HepG2 (cell line): ENCODE data around the gene VSIG2. TPM values are rescaled to one million over a fixed set of nuclear protein-coding genes. Genes with fewer than 3 reads are reported as not detected.

Source experiments
- ATAC-seq: fragments of 200-7000 bp; cut with Tn5 transposase; 3 replicates; pipeline ENCODE4 v1.9.1; 2020; ENCODE audit warnings: mild to moderate bottlenecking, moderate library complexity
- Bru-seq: library from RNA; stranded (reverse); fragments of 400-500 nt; gene quantifications from one replicate; lab custom pipeline; 2021; lab: Mats Ljungman, UMichigan
- BruChase-seq, 2 experiments: library from RNA; stranded (reverse); fragments of 400-500 nt; gene quantifications; one replicate each; lab custom pipeline; 2021; lab: Mats Ljungman, UMichigan
- BruUV-seq: library from RNA; stranded (reverse); fragments of 400-500 nt; replicated peaks from 2 replicates; lab custom pipeline; 2021; lab: Mats Ljungman, UMichigan
- CTCF ChIA-PET: fragments of 300-600 bp; formaldehyde crosslinking; extraction: SDS; loops from one replicate; lab custom pipeline; 2021; ENCODE audit warnings: low total read pairs, inconsistent platforms, low intra/inter-chr PET ratio; lab: Yijun Ruan, JAX
- POLR2A ChIA-PET: fragments of 350-600 bp; sonication (Branson Sonifier 250); formaldehyde crosslinking; loops from one replicate; lab custom pipeline; 2020; ENCODE audit warnings: antibody characterized with exemption, inconsistent platforms; lab: Yijun Ruan, JAX
- DNase-seq: peaks from one replicate; pipeline ENCODE4 v3.0.0-alpha.2; 2015; ENCODE audit warnings: low spot score
- FAIRE-seq: peaks from 3 replicates; lab custom pipeline; 2011; peaks lifted over from hg19 to GRCh38; lab: Jason Lieb, UNC
- H2AFZ ChIP-seq: one replicate; pipeline ENCODE4 v1.6.1; 2011; ENCODE audit warnings: low read length, inconsistent platforms
- H3K27ac ChIP-seq: fragments of 300-600 bp; 3 replicates; pipeline ENCODE4 v1.8.0; 2011; ENCODE audit warnings: mixed run types, mild to moderate bottlenecking, mixed read lengths, low read length, inconsistent platforms; ENCODE audit not compliant: insufficient read depth; ENCODE audit errors: extremely low read length
- H3K27me3 ChIP-seq, 2 experiments: fragments of 200-600 bp in 1 of 2; 2 replicates in 1 of 2; 3 replicates in 1 of 2; pipeline versions ENCODE4 v1.6.0 to v1.8.0; 2011; ENCODE audit warnings: low read length in 2 of 2, mild to moderate bottlenecking in 2 of 2, moderate library complexity in 2 of 2, inconsistent platforms in 1 of 2; ENCODE audit not compliant: insufficient read depth in 2 of 2, control insufficient read depth in 1 of 2
- H3K36me3 ChIP-seq, 2 experiments: fragments of 200-600 bp in 1 of 2; replicated peaks in 1 of 2; 2 replicates in 1 of 2; 3 replicates in 1 of 2; pipeline versions ENCODE4 v1.5.1 to v1.8.0; 2011; ENCODE audit warnings: low read length in 2 of 2, inconsistent platforms in 1 of 2; ENCODE audit not compliant: insufficient read depth in 2 of 2, control insufficient read depth in 1 of 2
- H3K4me1 ChIP-seq: 2 replicates; pipeline ENCODE4 v1.5.1; 2012; ENCODE audit warnings: low read length, inconsistent platforms; ENCODE audit not compliant: insufficient read depth
- H3K4me2 ChIP-seq: 2 replicates; pipeline ENCODE4 v1.6.0; 2011; ENCODE audit warnings: low read depth, low read length, inconsistent platforms
- H3K4me3 ChIP-seq, 3 experiments: fragments of 200-600 bp in 1 of 3; sonication (generic), shearing (Covaris generic) in 1 of 3; replicated peaks in 1 of 3; 2 replicates each; pipeline ENCODE4 v1.5.1; 2011 to 2016; ENCODE audit warnings: low read length in 3 of 3, inconsistent platforms in 2 of 3, low read depth in 2 of 3, mild to moderate bottlenecking in 2 of 3, control low read depth in 1 of 3, mixed read lengths in 1 of 3; ENCODE audit not compliant: insufficient read depth in 1 of 3
- H3K79me2 ChIP-seq: one replicate; pipeline ENCODE4 v1.6.1; 2011; ENCODE audit warnings: low read length, inconsistent platforms; ENCODE audit not compliant: insufficient read depth
- H3K9ac ChIP-seq: 2 replicates; pipeline ENCODE4 v1.6.0; 2011; ENCODE audit warnings: mild to moderate bottlenecking, low read depth, low read length, inconsistent platforms; ENCODE audit not compliant: insufficient read depth
- H3K9me3 ChIP-seq: 2 replicates; pipeline ENCODE4 v1.5.1; 2012; ENCODE audit warnings: mild to moderate bottlenecking, low read length
- H4K20me1 ChIP-seq: 2 replicates; pipeline ENCODE4 v1.6.0; 2011; ENCODE audit warnings: inconsistent platforms, mild to moderate bottlenecking, low read length, moderate library complexity; ENCODE audit not compliant: insufficient read depth
- ATF6 ChIP-seq: sonication (generic); formaldehyde crosslinking; conservative IDR thresholded peaks from 2 replicates; pipeline ENCODE4 v1.4.0; 2020; ENCODE audit warnings: missing genetic modification reagents
- FUBP1 ChIP-seq: sonication (generic); formaldehyde crosslinking; IDR thresholded peaks from 2 replicates; pipeline ENCODE4 v1.5.1; 2020; ENCODE audit warnings: missing genetic modification reagents, mild to moderate bottlenecking, borderline replicate concordance
- PATZ1 ChIP-seq: sonication (generic); formaldehyde crosslinking; IDR thresholded peaks from 2 replicates; pipeline ENCODE4 v1.4.0; 2020; ENCODE audit warnings: missing genetic modification reagents
- SRSF1 ChIP-seq: fragments of 200-400 bp; formaldehyde crosslinking; optimal IDR thresholded peaks from 2 replicates; pipeline ENCODE3; 2017; ENCODE audit warnings: mild to moderate bottlenecking, low read depth, low read length, moderate library complexity
- TAF1 ChIP-seq: sonication (generic); formaldehyde crosslinking; IDR thresholded peaks from 2 replicates; pipeline ENCODE4 v1.4.0; 2020; ENCODE audit warnings: missing genetic modification reagents
- ZNF615 ChIP-seq: sonication (generic); formaldehyde crosslinking; IDR thresholded peaks from 2 replicates; pipeline ENCODE4 v1.5.0; 2020; ENCODE audit warnings: mild to moderate bottlenecking, missing genetic modification reagents, borderline replicate concordance
- WGBS: methylation state at CpG from one replicate; pipeline ENCODE4 v1.1.6; 2017; ENCODE audit warnings: low lambda C conversion rate; 5-methylcytosine and 5-hydroxymethylcytosine counted together
- in situ Hi-C: cut with HindIII; loops from 2 replicates; pipeline ENCODE4 v1.10.0; 2017; ENCODE audit warnings: low pct_unique_long_range_greater_than_20kb; ENCODE audit not compliant: extremely low pct_ligation_motif_present
- intact Hi-C: fragments of 100-400 bp; cut with micrococcal nuclease; formaldehyde crosslinking; loops from one replicate; pipeline ENCODE4 v1.10.0; 2022; ENCODE audit not compliant: unreplicated experiment
- long read RNA-seq, 2 experiments: library from RNA in 1 of 2; library from polyadenylated mRNA in 1 of 2; stranded (forward) in 1 of 2; unstranded in 1 of 2; transcript quantifications; one replicate each; pipeline ENCODE4 v2.0.0, GENCODE V29; 2019 to 2022
- polyA minus RNA-seq, 3 experiments: library from RNA; depleted of rRNA, polyadenylated mRNA; stranded (reverse); fragments of >200 nt; gene quantifications; 2 replicates each; pipeline ENCODE4 v1.2.3, GENCODE V29; 2011; ENCODE audit warnings: low replicate concordance in 1 of 3
- polyA plus RNA-seq, 8 experiments: library from polyadenylated mRNA; depleted of rRNA in 3 of 8; stranded (reverse) in 7 of 8; unstranded in 1 of 8; fragments of >200 nt; fragmentation: Illumina TruSeq in 4 of 8; extraction: Trizol in 4 of 8; gene quantifications; 2 replicates each; pipeline versions ENCODE4 v1.2.1 to v1.2.3, GENCODE V29; 2011 to 2016; ENCODE audit warnings: low read depth in 4 of 8, missing spikeins in 1 of 8, mixed read lengths in 1 of 8; ENCODE audit not compliant: insufficient read depth in 1 of 8
- total RNA-seq, 5 experiments: library from RNA; depleted of rRNA; stranded (reverse); fragments of >200 nt; fragmentation: Illumina TruSeq; extraction: Trizol; gene quantifications; 2 replicates each; pipeline ENCODE4 v1.2.3, GENCODE V29; 2016; ENCODE audit warnings: low read depth in 1 of 5

VSIG2 gene
- total RNA-seq (2016; rRNA removed; fragmentation: Illumina TruSeq; extraction: Trizol) (0.46 and 0.80 TPM in 2 replicates), polyA plus RNA-seq (2011; rRNA removed) (2.7 and 3.5 TPM in 2 replicates), polyA minus RNA-seq (2011; rRNA and poly(A)+ RNA removed; ENCODE audit: low replicate concordance) (2.1 TPM in 1 of 2 replicates, not detected in the other), Bru-seq, nascent RNA (percentile 37 among the genes with signal in this experiment), BruChase-seq, experiment 1, labeled RNA remaining after a 6-hour chase (percentile 35 among the genes with signal in this experiment), BruChase-seq, experiment 2, labeled RNA remaining after a 2-hour chase (percentile 32 among the genes with signal in this experiment)
- total RNA-seq (2016; cell fraction: cytosol; rRNA removed; fragmentation: Illumina TruSeq; extraction: Trizol; ENCODE audit: low read depth) = 0.44 and 0.71 TPM in 2 replicates
- 0.16 and 0.37 TPM in 2 replicates for total RNA-seq (2016; cell fraction: insoluble cytoplasmic fraction; rRNA removed; fragmentation: Illumina TruSeq; extraction: Trizol)
- 0.49 and 0.62 TPM in 2 replicates for total RNA-seq (2016; cell fraction: membrane; rRNA removed; fragmentation: Illumina TruSeq; extraction: Trizol)
- 0.66 and 0.68 TPM in 2 replicates for total RNA-seq (2016; cell fraction: nucleus; rRNA removed; fragmentation: Illumina TruSeq; extraction: Trizol)
- 2.0 and 3.1 TPM in 2 replicates for polyA plus RNA-seq (2011; cell fraction: cytosol; rRNA removed)
- polyA plus RNA-seq (2011; cell fraction: nucleus; rRNA removed) = 3.6 and 3.8 TPM in 2 replicates
- polyA plus RNA-seq (2012) = 0.79 and 1.0 TPM in 2 replicates
- polyA plus RNA-seq (2016; cell fraction: cytosol; fragmentation: Illumina TruSeq; extraction: Trizol; ENCODE audit: low read depth) = 0.61 and 0.80 TPM in 2 replicates
- polyA plus RNA-seq (2016; cell fraction: insoluble cytoplasmic fraction; fragmentation: Illumina TruSeq; extraction: Trizol; ENCODE audit: low read depth) = 0.58 TPM in 1 of 2 replicates, not detected in the other
- 0.61 and 0.72 TPM in 2 replicates for polyA plus RNA-seq (2016; cell fraction: membrane; fragmentation: Illumina TruSeq; extraction: Trizol; ENCODE audit: low read depth)
- polyA plus RNA-seq (2016; cell fraction: nucleus; fragmentation: Illumina TruSeq; extraction: Trizol; ENCODE audit: insufficient read depth, low read depth) = 0.99 and 1.3 TPM in 2 replicates
- polyA minus RNA-seq (2011; cell fraction: cytosol; rRNA and poly(A)+ RNA removed) = 0.49 TPM in 1 of 2 replicates, not detected in the other
- polyA minus RNA-seq (2011; cell fraction: nucleus; rRNA and poly(A)+ RNA removed) = 0.39 TPM in 1 of 2 replicates, not detected in the other
- long read RNA-seq, experiment 1, partial matches to known transcripts = 0 of 2 reads
- long read RNA-seq, experiment 1, other reads (novel, unspliced or antisense) = 0 of 2 reads
- long read RNA-seq, experiment 2, partial matches to known transcripts = 0 of 2 reads
- long read RNA-seq, experiment 2, other reads (novel, unspliced or antisense) = 0 of 2 reads

- Histone ChIP-seq H3K9ac (peak within 1 kb of the TSS; percentile 65; the same call in 1 of the 2 replicates), H2AFZ (no peak within 1 kb of the TSS), H3K4me1 (peaks cover 68% of the 10 kb centered on the region), H3K9me3 (no peaks in the 10 kb centered on the region), H3K27ac (no peak within 1 kb of the TSS), H4K20me1 (no peaks in the 10 kb centered on the region), H3K4me2 (peak within 1 kb of the TSS; percentile 71), H3K27me3 (peaks cover 0 to 46% of the 10 kb centered on the region in 2 experiments; a peak in 4 of 5 replicates), H3K36me3 (no peaks in the 10 kb centered on the region), H3K79me2 (no peaks in the 10 kb centered on the region), H3K4me3 (peak within 1 kb of the TSS; percentile 44 to 65 (median 60); a peak in 4 of 6 replicates)
- ChIA-PET POLR2A (interaction anchor here (1.3 to 1.5 kb wide), 3 partner anchors 11 to 78 kb away, joined by 3 to 8 read pairs (median 4); partner anchors contain the start of genes ESAM, NRGN, SIAE and SPA17), CTCF (no interaction called here)
- BruUV-seq = no TSS peak
- 21% methylated on average over 16 of the region's 42 CpGs for WGBS
- ATAC-seq (peak; percentile 56), DNase-seq (no peak), FAIRE-seq (no peak)
- intact Hi-C loops = no loop called here
- in situ Hi-C loops = no loop called here
- no peak for TF ChIP-seq ZNF615 (CRISPR knock-in tag)
- peak; percentile 42 for TF ChIP-seq SRSF1
- TF ChIP-seq PATZ1 (CRISPR knock-in tag) = no peak; the same call in 1 of the 2 replicates
- TF ChIP-seq ATF6 (CRISPR knock-in tag) = no peak
- peak; percentile 21; the same call in 1 of the 2 replicates for TF ChIP-seq TAF1 (CRISPR knock-in tag)
- no peak for TF ChIP-seq FUBP1
Observed at GRCh38 chr11:124751741-124752470, at the start of gene VSIG2. Gene VSIG2 (minus strand): TSS chr11:124752255. CDS start chr11:124752137, 118 bp downstream.
